ENCODE data around the gene VAV3.
A peak's percentile ranks its signal among the peaks of the same experiment; 100 is the strongest.

The VAV3 gene

GRCh38 chr1:107936498-107937481 is 28.2 kb downstream of the VAV3 start:
- DNase-seq (ENCODE audit: low read depth in 2 of 2), result peak in 1 of 2 donors; percentile 24

GRCh38 chr1:107935396-107936064 is 29.4 kb downstream of the VAV3 start:
- DNase-seq (ENCODE audit: low read depth in 2 of 2), result no peak

GRCh38 chr1:107934578-107934977 is 30.4 kb downstream of the VAV3 start:
- no peak for DNase-seq (ENCODE audit: low read depth in 2 of 2)

GRCh38 chr1:107933736-107934135 is 31.2 kb downstream of the VAV3 start:
- no peak for DNase-seq (ENCODE audit: low read depth in 2 of 2)

- DNase-seq (ENCODE audit: low read depth in 2 of 2), result no peak
These were observed 34.7 kb downstream of the VAV3 start for GRCh38 chr1:107930292-107930691.

- no peak for DNase-seq (ENCODE audit: low read depth in 2 of 2)
These were observed 37.2 kb downstream of the VAV3 start for GRCh38 chr1:107927820-107928219.

GRCh38 chr1:107926436-107927080 is 38.4 kb downstream of the VAV3 start:
- no peak for DNase-seq (ENCODE audit: low read depth in 2 of 2)

- no peak for DNase-seq (ENCODE audit: low read depth in 2 of 2)
These were observed 39.4 kb downstream of the VAV3 start for GRCh38 chr1:107925565-107925964.

GRCh38 chr1:107920999-107921398 is 44.0 kb downstream of the VAV3 start:
- no peak for DNase-seq (ENCODE audit: low read depth in 2 of 2)

- DNase-seq (ENCODE audit: low read depth in 2 of 2), result no peak
These were observed 44.4 kb downstream of the VAV3 start for GRCh38 chr1:107920561-107920960.

- DNase-seq (ENCODE audit: low read depth in 2 of 2), result no peak
These were observed 45.0 kb downstream of the VAV3 start for GRCh38 chr1:107919953-107920352.

GRCh38 chr1:107914119-107914765 is 50.7 kb downstream of the VAV3 start:
- no peak for DNase-seq (ENCODE audit: low read depth in 2 of 2)

GRCh38 chr1:107912656-107913055 is 52.3 kb downstream of the VAV3 start:
- no peak for DNase-seq (ENCODE audit: low read depth in 2 of 2)

GRCh38 chr1:107900090-107900945 is 64.7 kb downstream of the VAV3 start:
- no peak for DNase-seq (ENCODE audit: low read depth in 2 of 2)

GRCh38 chr1:107899655-107900054 is 65.3 kb downstream of the VAV3 start:
- DNase-seq (ENCODE audit: low read depth in 2 of 2), result no peak

- DNase-seq (ENCODE audit: low read depth in 2 of 2), result no peak
These were observed 67.3 kb downstream of the VAV3 start for GRCh38 chr1:107897438-107898345.

- DNase-seq (ENCODE audit: low read depth in 2 of 2), result no peak
These were observed 68.0 kb downstream of the VAV3 start for GRCh38 chr1:107896936-107897335.

GRCh38 chr1:107896401-107896800 is 68.6 kb downstream of the VAV3 start:
- no peak for DNase-seq (ENCODE audit: low read depth in 2 of 2)

GRCh38 chr1:107895403-107896191 is 69.4 kb downstream of the VAV3 start:
- no peak for DNase-seq (ENCODE audit: low read depth in 2 of 2)

Data from stimulated activated CD8-positive, alpha-beta memory T cell treated with anti-CD3 and anti-CD28 coated beads, Interleukin-15, amount 100 ng/mL, for 4 hours (primary cell).